ENCODE results near the gene ZNF160.
"Not testable (repeated sequence)": the region's sequence is repeated elsewhere in the genome, so short reads cannot be mapped to it uniquely, and the experiment has no call there.

The ZNF160 gene

GRCh38 chr19:53034054-53034453 lies 69.2 kb downstream of the ZNF160 start:
- DNase-seq (ENCODE audit: extremely low spot score, insufficient read length, low read depth): no peak
- FAIRE-seq: no peak

GRCh38 chr19:53028306-53028705 lies 74.9 kb downstream of the ZNF160 start:
- not testable (repeated sequence) for DNase-seq (ENCODE audit: extremely low spot score, insufficient read length, low read depth); FAIRE-seq

DNA sequence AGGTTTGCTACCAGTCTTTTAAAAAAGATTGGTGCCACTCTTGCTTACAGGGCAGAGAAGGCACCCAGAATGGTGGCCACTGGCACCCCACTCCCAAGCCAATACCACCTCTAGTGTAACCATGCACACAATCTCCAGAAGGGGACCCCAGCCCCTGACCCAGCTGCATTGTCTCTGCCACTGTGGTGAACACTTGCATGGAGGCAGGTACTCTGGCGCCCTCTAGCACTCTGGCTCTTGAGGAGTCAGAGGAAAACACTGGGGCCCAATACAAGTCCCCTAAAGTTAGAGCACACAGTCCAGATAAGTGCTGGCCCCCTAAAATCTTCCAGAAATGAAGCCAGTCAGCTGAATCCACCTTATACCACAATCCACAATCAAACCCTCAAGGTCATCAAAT lies 83.5 kb downstream of the ZNF160 start:
- FAIRE-seq: no peak
- DNase-seq (ENCODE audit: extremely low spot score, insufficient read length, low read depth): no peak

All from GM18507 (cell line).